ENCODE data around the gene CNEP1R1.

Gene CNEP1R1

GRCh38 chr16:50023641-50024040 lies 1.4 kb upstream of the CNEP1R1 start:
- no peaks in the 10 kb centered on the region for H3K9me3 ChIP-seq (ENCODE audit: control insufficient read depth, low read length)
- H3K23ac ChIP-seq (ENCODE audit: low read length in 2 of 2), result no peak overlapping the region
- H3K14ac ChIP-seq (ENCODE audit: low read length in 2 of 2), result no peak overlapping the region
- no peak for DNase-seq
- no peak overlapping the region for H2BK15ac ChIP-seq (ENCODE audit: low read depth, poor library complexity, severe bottlenecking)
- no peak overlapping the region for H3K4ac ChIP-seq (ENCODE audit: low read depth in 1 of 2, low read length in 2 of 2)
- no peak overlapping the region for H3K4me2 ChIP-seq (ENCODE audit: low read length, poor library complexity, severe bottlenecking)
- H3K79me1 ChIP-seq (replicated peaks; ENCODE audit: low read length, poor library complexity, severe bottlenecking), result peaks cover 2% of the 10 kb centered on the region
- no peak overlapping the region for H4K91ac ChIP-seq (ENCODE audit: low read length)
- 46% methylated on average over 4 of the region's 4 CpGs for WGBS
- H2BK5ac ChIP-seq (ENCODE audit: low read depth, low read length, poor library complexity, severe bottlenecking), result no peak overlapping the region
- peaks cover 8% of the 10 kb centered on the region for H3K4me1 ChIP-seq (ENCODE audit: control insufficient read depth, insufficient read depth, low read depth, low read length)
- peaks cover 9 to 17% of the 10 kb centered on the region in 2 experiments for H3K27me3 ChIP-seq (ENCODE audit: control insufficient read depth in 1 of 2, insufficient read depth in 1 of 2, low read length in 2 of 2)
- no peak overlapping the region for H3K27ac ChIP-seq (ENCODE audit: low read length, poor library complexity, severe bottlenecking)
- peaks cover 0 to 4% of the 10 kb centered on the region in 2 experiments for H3K36me3 ChIP-seq (ENCODE audit: control insufficient read depth in 1 of 2, insufficient read depth in 2 of 2, low read depth in 1 of 2, low read length in 2 of 2)
- H2AFZ ChIP-seq (ENCODE audit: low read depth, low read length), result no peak overlapping the region
- H2BK12ac ChIP-seq (ENCODE audit: low read length in 2 of 2), result no peak overlapping the region
- no peak overlapping the region for H3K18ac ChIP-seq (ENCODE audit: low read depth in 1 of 2, low read length in 2 of 2)
- no peak overlapping the region for H2BK120ac ChIP-seq (ENCODE audit: low read depth, low read length)
- H3K9ac ChIP-seq (ENCODE audit: low read length), result no peak overlapping the region
- no peak overlapping the region for H2AK5ac ChIP-seq (ENCODE audit: low read length, severe bottlenecking)
- H4K8ac ChIP-seq (ENCODE audit: low read length), result no peak overlapping the region
- no peak overlapping the region for H3K4me3 ChIP-seq (ENCODE audit: insufficient read depth in 1 of 2, low read depth in 1 of 2, low read length in 2 of 2)

GRCh38 chr16:50024207-50024606 lies 818 bp upstream of the CNEP1R1 start:
- Histone ChIP-seq H2BK120ac (ENCODE audit: low read depth, low read length) (no peak overlapping the region), H3K9me3 (ENCODE audit: control insufficient read depth, low read length) (no peaks in the 10 kb centered on the region), H3K18ac (ENCODE audit: low read depth in 1 of 2, low read length in 2 of 2) (no peak overlapping the region), H4K8ac (ENCODE audit: low read length) (no peak overlapping the region), H3K27me3 (ENCODE audit: control insufficient read depth in 1 of 2, insufficient read depth in 1 of 2, low read length in 2 of 2) (peaks cover 9 to 17% of the 10 kb centered on the region in 2 experiments), H3K9ac (ENCODE audit: low read length) (peak overlapping the region; percentile 77), H2AFZ (ENCODE audit: low read depth, low read length) (no peak overlapping the region), H3K79me1 (replicated peaks; ENCODE audit: low read length, poor library complexity, severe bottlenecking) (peaks cover 2% of the 10 kb centered on the region), H3K27ac (ENCODE audit: low read length, poor library complexity, severe bottlenecking) (no peak overlapping the region), H2AK5ac (ENCODE audit: low read length, severe bottlenecking) (no peak overlapping the region), H3K4ac (ENCODE audit: low read depth in 1 of 2, low read length in 2 of 2) (no peak overlapping the region), H3K36me3 (ENCODE audit: control insufficient read depth in 1 of 2, insufficient read depth in 2 of 2, low read depth in 1 of 2, low read length in 2 of 2) (peaks cover 0 to 7% of the 10 kb centered on the region in 2 experiments), H2BK12ac (ENCODE audit: low read length in 2 of 2) (no peak overlapping the region), H3K4me2 (ENCODE audit: low read length, poor library complexity, severe bottlenecking) (no peak overlapping the region), H2BK5ac (ENCODE audit: low read depth, low read length, poor library complexity, severe bottlenecking) (no peak overlapping the region), H3K4me1 (ENCODE audit: control insufficient read depth, insufficient read depth, low read depth, low read length) (peaks cover 8% of the 10 kb centered on the region), H3K14ac (ENCODE audit: low read length in 2 of 2) (no peak overlapping the region), H2BK15ac (ENCODE audit: low read depth, poor library complexity, severe bottlenecking) (no peak overlapping the region), H3K4me3 (ENCODE audit: insufficient read depth in 1 of 2, low read depth in 1 of 2, low read length in 2 of 2) (peak overlapping the region in 1 of 2 experiments; percentile 63), H4K91ac (ENCODE audit: low read length) (no peak overlapping the region), H3K23ac (ENCODE audit: low read length in 2 of 2) (no peak overlapping the region)
- 96% methylated on average over 11 of the region's 11 CpGs for WGBS
- DNase-seq, result no peak

GRCh38 chr16:50025537-50025931 lies 509 bp downstream of the CNEP1R1 start:
- H3K18ac ChIP-seq (ENCODE audit: low read depth in 1 of 2, low read length in 2 of 2), result peak overlapping the region; percentile 77 to 94
- H3K27me3 ChIP-seq (ENCODE audit: control insufficient read depth in 1 of 2, insufficient read depth in 1 of 2, low read length in 2 of 2), result peaks cover 6 to 15% of the 10 kb centered on the region in 2 experiments
- peak; percentile 35 for DNase-seq
- H3K36me3 ChIP-seq (ENCODE audit: control insufficient read depth in 1 of 2, insufficient read depth in 2 of 2, low read depth in 1 of 2, low read length in 2 of 2), result peaks cover 3 to 20% of the 10 kb centered on the region in 2 experiments
- H3K4me2 ChIP-seq (ENCODE audit: low read length, poor library complexity, severe bottlenecking), result peak overlapping the region; percentile 95
- H2BK5ac ChIP-seq (ENCODE audit: low read depth, low read length, poor library complexity, severe bottlenecking), result peak overlapping the region; percentile 14
- H4K91ac ChIP-seq (ENCODE audit: low read length), result no peak overlapping the region
- no peak overlapping the region for H2BK12ac ChIP-seq (ENCODE audit: low read length in 2 of 2)
- H2AFZ ChIP-seq (ENCODE audit: low read depth, low read length), result peak overlapping the region; percentile 87
- peak overlapping the region; percentile 94 for H2BK15ac ChIP-seq (ENCODE audit: low read depth, poor library complexity, severe bottlenecking)
- H3K9ac ChIP-seq (ENCODE audit: low read length), result peak overlapping the region; percentile 96
- WGBS, result 1% methylated on average over 16 of the region's 17 CpGs
- H2AK5ac ChIP-seq (ENCODE audit: low read length, severe bottlenecking), result no peak overlapping the region
- peaks cover 5% of the 10 kb centered on the region for H3K79me1 ChIP-seq (replicated peaks; ENCODE audit: low read length, poor library complexity, severe bottlenecking)
- H3K9me3 ChIP-seq (ENCODE audit: control insufficient read depth, low read length), result no peaks in the 10 kb centered on the region
- H3K4ac ChIP-seq (ENCODE audit: low read depth in 1 of 2, low read length in 2 of 2), result peak overlapping the region in 1 of 2 experiments; percentile 74
- H3K4me1 ChIP-seq (ENCODE audit: control insufficient read depth, insufficient read depth, low read depth, low read length), result peaks cover 8% of the 10 kb centered on the region
- H3K27ac ChIP-seq (ENCODE audit: low read length, poor library complexity, severe bottlenecking), result peak overlapping the region; percentile 49
- no peak overlapping the region for H3K23ac ChIP-seq (ENCODE audit: low read length in 2 of 2)
- H3K4me3 ChIP-seq (ENCODE audit: insufficient read depth in 1 of 2, low read depth in 1 of 2, low read length in 2 of 2), result peak overlapping the region; percentile 93 to 99
- no peak overlapping the region for H3K14ac ChIP-seq (ENCODE audit: low read length in 2 of 2)
- no peak overlapping the region for H2BK120ac ChIP-seq (ENCODE audit: low read depth, low read length)
- H4K8ac ChIP-seq (ENCODE audit: low read length), result peak overlapping the region; percentile 72

GRCh38 chr16:50027829-50028228 lies 2.8 kb downstream of the CNEP1R1 start:
- peak overlapping the region; percentile 0 for H3K9ac ChIP-seq (ENCODE audit: low read length)
- no peak overlapping the region for H3K4ac ChIP-seq (ENCODE audit: low read depth in 1 of 2, low read length in 2 of 2)
- H4K8ac ChIP-seq (ENCODE audit: low read length), result no peak overlapping the region
- peaks cover 0 to 1% of the 10 kb centered on the region in 2 experiments for H3K27me3 ChIP-seq (ENCODE audit: control insufficient read depth in 1 of 2, insufficient read depth in 1 of 2, low read length in 2 of 2)
- H3K23ac ChIP-seq (ENCODE audit: low read length in 2 of 2), result no peak overlapping the region
- no peak overlapping the region for H2BK120ac ChIP-seq (ENCODE audit: low read depth, low read length)
- no peak overlapping the region for H2AK5ac ChIP-seq (ENCODE audit: low read length, severe bottlenecking)
- no peak overlapping the region for H3K14ac ChIP-seq (ENCODE audit: low read length in 2 of 2)
- H3K27ac ChIP-seq (ENCODE audit: low read length, poor library complexity, severe bottlenecking), result no peak overlapping the region
- no peak for DNase-seq
- 100% methylated on average over 3 of the region's 5 CpGs for WGBS
- no peak overlapping the region for H2BK5ac ChIP-seq (ENCODE audit: low read depth, low read length, poor library complexity, severe bottlenecking)
- H2BK12ac ChIP-seq (ENCODE audit: low read length in 2 of 2), result no peak overlapping the region
- H3K9me3 ChIP-seq (ENCODE audit: control insufficient read depth, low read length), result no peaks in the 10 kb centered on the region
- H2BK15ac ChIP-seq (ENCODE audit: low read depth, poor library complexity, severe bottlenecking), result no peak overlapping the region
- no peak overlapping the region for H3K4me3 ChIP-seq (ENCODE audit: insufficient read depth in 1 of 2, low read depth in 1 of 2, low read length in 2 of 2)
- H3K4me2 ChIP-seq (ENCODE audit: low read length, poor library complexity, severe bottlenecking), result no peak overlapping the region
- H2AFZ ChIP-seq (ENCODE audit: low read depth, low read length), result no peak overlapping the region
- H3K18ac ChIP-seq (ENCODE audit: low read depth in 1 of 2, low read length in 2 of 2), result no peak overlapping the region
- H4K91ac ChIP-seq (ENCODE audit: low read length), result no peak overlapping the region
- peaks cover 7 to 42% of the 10 kb centered on the region in 2 experiments for H3K36me3 ChIP-seq (ENCODE audit: control insufficient read depth in 1 of 2, insufficient read depth in 2 of 2, low read depth in 1 of 2, low read length in 2 of 2)
- H3K4me1 ChIP-seq (ENCODE audit: control insufficient read depth, insufficient read depth, low read depth, low read length), result peaks cover 8% of the 10 kb centered on the region
- H3K79me1 ChIP-seq (replicated peaks; ENCODE audit: low read length, poor library complexity, severe bottlenecking), result peaks cover 14% of the 10 kb centered on the region
